ENCODE data around the gene ZNF835.

The ZNF835 gene

DNA sequence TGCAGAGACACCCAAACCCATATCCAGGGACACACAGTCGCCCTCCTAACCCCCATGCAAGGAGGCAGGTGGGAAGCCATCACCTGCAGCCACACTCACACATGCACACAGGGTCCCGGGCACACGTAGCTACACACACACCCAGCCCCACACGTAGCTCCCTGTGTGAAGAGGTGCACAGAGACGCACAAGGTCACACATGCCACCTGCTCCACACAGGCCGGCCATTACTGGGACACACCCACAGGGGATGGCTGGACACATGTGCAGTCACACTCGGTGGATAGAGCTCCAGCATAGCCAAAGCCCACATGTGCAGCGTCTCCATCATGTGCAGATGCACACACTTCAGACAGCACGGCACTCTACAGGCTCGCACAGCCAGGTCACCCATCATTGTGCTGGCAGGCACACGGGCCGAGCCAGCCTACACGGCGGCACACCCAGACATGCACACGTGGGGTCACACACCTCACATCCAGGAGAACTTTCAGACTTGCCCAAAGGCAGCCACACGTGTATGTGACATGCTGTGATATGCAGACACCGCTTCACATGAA is 1.1 kb downstream of the ZNF835 start:
- TF ChIP-seq GABPA (IDR thresholded peaks at IDR 0.05; ENCODE audit: low read depth) (no peak), POLR2AphosphoS5 (IDR thresholded peaks at IDR 0.05; ENCODE audit: low read depth) (no peak), SPI1 (IDR thresholded peaks at IDR 0.05; ENCODE audit: borderline replicate concordance, low read depth) (no peak)
- TF ChIP-seq, protein P1, sequence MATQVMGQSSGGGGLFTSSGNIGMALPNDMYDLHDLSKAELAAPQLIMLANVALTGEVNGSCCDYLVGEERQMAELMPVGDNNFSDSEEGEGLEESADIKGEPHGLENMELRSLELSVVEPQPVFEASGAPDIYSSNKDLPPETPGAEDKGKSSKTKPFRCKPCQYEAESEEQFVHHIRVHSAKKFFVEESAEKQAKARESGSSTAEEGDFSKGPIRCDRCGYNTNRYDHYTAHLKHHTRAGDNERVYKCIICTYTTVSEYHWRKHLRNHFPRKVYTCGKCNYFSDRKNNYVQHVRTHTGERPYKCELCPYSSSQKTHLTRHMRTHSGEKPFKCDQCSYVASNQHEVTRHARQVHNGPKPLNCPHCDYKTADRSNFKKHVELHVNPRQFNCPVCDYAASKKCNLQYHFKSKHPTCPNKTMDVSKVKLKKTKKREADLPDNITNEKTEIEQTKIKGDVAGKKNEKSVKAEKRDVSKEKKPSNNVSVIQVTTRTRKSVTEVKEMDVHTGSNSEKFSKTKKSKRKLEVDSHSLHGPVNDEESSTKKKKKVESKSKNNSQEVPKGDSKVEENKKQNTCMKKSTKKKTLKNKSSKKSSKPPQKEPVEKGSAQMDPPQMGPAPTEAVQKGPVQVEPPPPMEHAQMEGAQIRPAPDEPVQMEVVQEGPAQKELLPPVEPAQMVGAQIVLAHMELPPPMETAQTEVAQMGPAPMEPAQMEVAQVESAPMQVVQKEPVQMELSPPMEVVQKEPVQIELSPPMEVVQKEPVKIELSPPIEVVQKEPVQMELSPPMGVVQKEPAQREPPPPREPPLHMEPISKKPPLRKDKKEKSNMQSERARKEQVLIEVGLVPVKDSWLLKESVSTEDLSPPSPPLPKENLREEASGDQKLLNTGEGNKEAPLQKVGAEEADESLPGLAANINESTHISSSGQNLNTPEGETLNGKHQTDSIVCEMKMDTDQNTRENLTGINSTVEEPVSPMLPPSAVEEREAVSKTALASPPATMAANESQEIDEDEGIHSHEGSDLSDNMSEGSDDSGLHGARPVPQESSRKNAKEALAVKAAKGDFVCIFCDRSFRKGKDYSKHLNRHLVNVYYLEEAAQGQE (IDR thresholded peaks at IDR 0.05; ENCODE audit: insufficient replicate concordance, low read depth), result no peak
- TF ChIP-seq, protein P2, sequence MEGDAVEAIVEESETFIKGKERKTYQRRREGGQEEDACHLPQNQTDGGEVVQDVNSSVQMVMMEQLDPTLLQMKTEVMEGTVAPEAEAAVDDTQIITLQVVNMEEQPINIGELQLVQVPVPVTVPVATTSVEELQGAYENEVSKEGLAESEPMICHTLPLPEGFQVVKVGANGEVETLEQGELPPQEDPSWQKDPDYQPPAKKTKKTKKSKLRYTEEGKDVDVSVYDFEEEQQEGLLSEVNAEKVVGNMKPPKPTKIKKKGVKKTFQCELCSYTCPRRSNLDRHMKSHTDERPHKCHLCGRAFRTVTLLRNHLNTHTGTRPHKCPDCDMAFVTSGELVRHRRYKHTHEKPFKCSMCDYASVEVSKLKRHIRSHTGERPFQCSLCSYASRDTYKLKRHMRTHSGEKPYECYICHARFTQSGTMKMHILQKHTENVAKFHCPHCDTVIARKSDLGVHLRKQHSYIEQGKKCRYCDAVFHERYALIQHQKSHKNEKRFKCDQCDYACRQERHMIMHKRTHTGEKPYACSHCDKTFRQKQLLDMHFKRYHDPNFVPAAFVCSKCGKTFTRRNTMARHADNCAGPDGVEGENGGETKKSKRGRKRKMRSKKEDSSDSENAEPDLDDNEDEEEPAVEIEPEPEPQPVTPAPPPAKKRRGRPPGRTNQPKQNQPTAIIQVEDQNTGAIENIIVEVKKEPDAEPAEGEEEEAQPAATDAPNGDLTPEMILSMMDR (IDR thresholded peaks at IDR 0.05; ENCODE audit: insufficient read depth, low read length), result no peak
- no peak overlapping the region for H3K27ac ChIP-seq (replicated peaks)
- no peaks in the 10 kb centered on the region for H3K27me3 ChIP-seq (ENCODE audit: insufficient read depth, poor library complexity, severe bottlenecking)
- no peak for DNase-seq (ENCODE audit: low read depth in 1 of 2, low spot score in 1 of 2)
- no peak overlapping the region for H3K4me3 ChIP-seq (replicated peaks; ENCODE audit: insufficient read depth, low read length)

DNA sequence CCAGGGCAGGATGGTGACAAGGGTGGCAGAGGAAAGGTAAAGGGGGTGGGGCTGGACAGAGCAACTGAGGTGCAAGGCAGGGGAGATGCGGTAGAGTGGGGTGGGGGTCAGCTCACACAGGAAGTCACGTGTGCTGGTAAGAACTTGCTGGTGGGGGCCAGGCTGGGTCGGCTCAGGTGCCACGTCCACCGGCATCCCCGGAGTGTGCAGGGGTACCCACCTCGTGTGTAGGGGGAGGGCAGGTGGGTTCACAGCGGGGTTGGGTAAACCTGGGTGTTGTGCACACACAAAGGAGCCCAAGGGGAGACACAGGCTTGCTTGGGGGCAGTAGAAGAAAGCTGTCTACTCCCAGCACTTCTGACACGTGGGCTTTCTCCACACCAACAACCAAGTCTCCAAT is 2.9 kb downstream of the ZNF835 start:
- Histone ChIP-seq H3K27me3 (ENCODE audit: insufficient read depth, poor library complexity, severe bottlenecking) (no peaks in the 10 kb centered on the region), H3K27ac (replicated peaks) (no peak overlapping the region), H3K4me3 (replicated peaks; ENCODE audit: insufficient read depth, low read length) (no peak overlapping the region)
- DNase-seq (ENCODE audit: low read depth in 1 of 2, low spot score in 1 of 2), result no peak
- TF ChIP-seq, protein P2 (IDR thresholded peaks at IDR 0.05; ENCODE audit: insufficient read depth, low read length), result no peak
- TF ChIP-seq GABPA (IDR thresholded peaks at IDR 0.05; ENCODE audit: low read depth), result no peak

DNA sequence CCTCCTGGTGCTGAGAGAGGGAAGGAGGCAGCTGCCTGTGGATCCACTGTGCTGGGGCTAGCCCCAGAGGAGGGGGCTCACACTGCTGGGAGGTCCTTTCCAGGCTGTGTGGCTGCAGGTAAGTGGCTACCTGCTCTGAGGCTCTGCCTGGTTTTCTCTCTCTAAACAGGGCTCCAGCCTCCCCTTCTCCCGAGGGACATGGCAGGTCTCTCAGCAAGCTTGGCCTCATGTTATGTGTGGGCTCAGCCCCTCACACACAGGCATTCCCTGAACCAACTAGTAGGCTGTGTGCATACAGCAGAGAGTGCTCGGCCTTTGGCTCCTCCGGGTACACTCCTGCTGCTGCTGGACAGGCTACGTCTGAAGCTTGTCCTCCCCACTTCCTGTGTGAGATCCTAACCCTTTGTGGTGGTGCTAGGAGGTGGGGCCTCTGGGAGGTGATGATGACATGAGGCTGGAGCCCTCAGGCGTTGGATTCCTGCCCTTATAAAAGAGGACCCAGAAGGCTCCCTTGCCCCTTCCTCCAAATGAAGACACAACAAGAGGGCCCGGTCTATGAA is 4.2 kb downstream of the ZNF835 start:
- Histone ChIP-seq H3K27me3 (ENCODE audit: insufficient read depth, poor library complexity, severe bottlenecking) (no peaks in the 10 kb centered on the region), H3K4me3 (replicated peaks; ENCODE audit: insufficient read depth, low read length) (no peak overlapping the region), H3K27ac (replicated peaks) (no peak overlapping the region)
- DNase-seq (ENCODE audit: low read depth in 1 of 2, low spot score in 1 of 2), result no peak
- no peak for TF ChIP-seq POLR2AphosphoS5 (IDR thresholded peaks at IDR 0.05; ENCODE audit: low read depth)
- TF ChIP-seq, protein P2 (IDR thresholded peaks at IDR 0.05; ENCODE audit: insufficient read depth, low read length), result no peak
- TF ChIP-seq, protein P1 (IDR thresholded peaks at IDR 0.05; ENCODE audit: insufficient replicate concordance, low read depth), result no peak
- TF ChIP-seq GABPA (IDR thresholded peaks at IDR 0.05; ENCODE audit: low read depth), result no peak
- TF ChIP-seq SPI1 (IDR thresholded peaks at IDR 0.05; ENCODE audit: borderline replicate concordance, low read depth), result no peak

DNA sequence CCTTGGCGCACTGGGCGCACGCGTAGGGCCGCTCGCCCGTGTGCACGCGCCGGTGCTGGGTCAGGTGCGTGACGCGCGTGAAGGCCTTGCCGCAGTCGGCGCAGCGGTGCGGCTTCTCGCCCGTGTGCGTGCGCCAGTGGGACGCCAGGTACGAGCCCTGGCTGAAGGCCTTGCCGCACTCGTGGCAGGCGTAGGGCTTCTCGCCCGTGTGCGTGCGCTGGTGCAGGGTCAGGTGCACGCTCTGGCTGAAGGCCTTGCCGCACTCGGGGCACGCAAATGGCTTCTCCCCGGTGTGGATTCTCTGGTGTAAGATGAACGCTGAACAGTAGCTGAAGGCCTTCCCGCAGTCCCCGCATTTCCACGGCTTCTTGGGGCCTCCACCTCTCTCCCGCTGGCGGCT is 7.0 kb downstream of the ZNF835 start:
- DNase-seq (ENCODE audit: low read depth in 1 of 2, low spot score in 1 of 2), result no peak
- no peaks in the 10 kb centered on the region for H3K27me3 ChIP-seq (ENCODE audit: insufficient read depth, poor library complexity, severe bottlenecking)
- TF ChIP-seq, protein P2 (IDR thresholded peaks at IDR 0.05; ENCODE audit: insufficient read depth, low read length), result no peak
- TF ChIP-seq, protein P1 (IDR thresholded peaks at IDR 0.05; ENCODE audit: insufficient replicate concordance, low read depth), result no peak
- TF ChIP-seq GABPA (IDR thresholded peaks at IDR 0.05; ENCODE audit: low read depth), result no peak
- no peak overlapping the region for H3K27ac ChIP-seq (replicated peaks)
- H3K4me3 ChIP-seq (replicated peaks; ENCODE audit: insufficient read depth, low read length), result no peak overlapping the region

All from HL-60 (cell line).